Parathyroid adenoma (tissue), 2 donors: ENCODE data around the gene SORD.
"Not testable (repeated sequence)": the region's sequence is repeated elsewhere in the genome, so short reads cannot be mapped to it uniquely, and the experiment has no call there.

Experiments
- H2AFZ ChIP-seq: fragments of 300-600 bp; sonication (generic); one replicate; pipeline ENCODE4 v1.7.0; 2017; ENCODE audit warnings: antibody characterized with exemption, mild to moderate bottlenecking
- H3K27ac ChIP-seq: fragments of 300-600 bp; sonication (generic); one replicate; pipeline ENCODE4 v1.7.0; 2017
- H3K27me3 ChIP-seq: fragments of 300-600 bp; sonication (generic); one replicate; pipeline ENCODE4 v1.7.0; 2017; ENCODE audit warnings: low read length; ENCODE audit not compliant: control insufficient read depth, insufficient read depth
- H3K36me3 ChIP-seq: fragments of 300-600 bp; sonication (generic); one replicate; pipeline ENCODE4 v1.7.0; 2017; ENCODE audit warnings: low read length; ENCODE audit not compliant: control insufficient read depth, insufficient read depth
- H3K4me1 ChIP-seq: fragments of 300-600 bp; sonication (generic); one replicate; pipeline ENCODE4 v1.7.0; 2017; ENCODE audit warnings: control low read depth
- H3K4me2 ChIP-seq: fragments of 300-600 bp; sonication (generic); one replicate; pipeline ENCODE4 v1.7.0; 2017; ENCODE audit warnings: low read length
- H3K4me3 ChIP-seq: fragments of 300-600 bp; sonication (generic); one replicate; pipeline ENCODE4 v1.7.0; 2017; ENCODE audit warnings: low read depth, low read length
- H3K79me2 ChIP-seq: fragments of 300-600 bp; sonication (generic); one replicate; pipeline ENCODE4 v1.7.0; 2017; ENCODE audit warnings: control low read depth
- H3K9ac ChIP-seq: fragments of 300-600 bp; sonication (generic); one replicate; pipeline ENCODE4 v1.7.0; 2017; ENCODE audit warnings: mild to moderate bottlenecking
- H3K9me3 ChIP-seq: fragments of 300-600 bp; sonication (generic); one replicate; pipeline ENCODE4 v1.7.0; 2017; ENCODE audit warnings: low read length; ENCODE audit not compliant: control insufficient read depth
- CTCF ChIP-seq: fragments of 300-600 bp; sonication (generic); IDR thresholded peaks from one replicate; pipeline ENCODE4 v1.7.0; 2017; ENCODE audit warnings: antibody characterized with exemption, mild to moderate bottlenecking
- donor health status: primary hyperparathyroidism.

The SORD gene

GRCh38 chr15:44997632-44998031 is 25.4 kb upstream of the SORD start:
- H3K9ac ChIP-seq, H3K9me3 ChIP-seq, H3K27ac ChIP-seq, H3K4me3 ChIP-seq, H3K27me3 ChIP-seq, H3K79me2 ChIP-seq, H2AFZ ChIP-seq, H3K36me3 ChIP-seq, H3K4me2 ChIP-seq, H3K4me1 ChIP-seq: not testable (repeated sequence)

GRCh38 chr15:44999105-44999504 is 23.9 kb upstream of the SORD start:
- TF ChIP-seq CTCF: no peak

GRCh38 chr15:45001180-45001579 is 21.8 kb upstream of the SORD start:
- H3K9me3 ChIP-seq, H2AFZ ChIP-seq: not testable (repeated sequence)

More at GRCh38 chr15:44999105-44999504, 23.9 kb upstream of the SORD start:
- Histone ChIP-seq H3K4me3 (no peak overlapping the region), H3K4me2 (no peak overlapping the region), H3K27me3 (no peaks in the 10 kb centered on the region), H3K79me2 (no peaks in the 10 kb centered on the region), H3K27ac (no peak overlapping the region), H2AFZ (no peak overlapping the region), H3K9ac (no peak overlapping the region), H3K36me3 (no peaks in the 10 kb centered on the region), H3K4me1 (no peaks in the 10 kb centered on the region), H3K9me3 (no peaks in the 10 kb centered on the region)

GRCh38 chr15:45003731-45004410 is 19.1 kb upstream of the SORD start:
- H3K27ac ChIP-seq: not testable (repeated sequence)

More at GRCh38 chr15:45001180-45001579, 21.8 kb upstream of the SORD start:
- not testable (repeated sequence) for H3K79me2 ChIP-seq, H3K27ac ChIP-seq, H3K27me3 ChIP-seq, H3K36me3 ChIP-seq, H3K4me1 ChIP-seq, H3K9ac ChIP-seq, H3K4me2 ChIP-seq, H3K4me3 ChIP-seq

DNA sequence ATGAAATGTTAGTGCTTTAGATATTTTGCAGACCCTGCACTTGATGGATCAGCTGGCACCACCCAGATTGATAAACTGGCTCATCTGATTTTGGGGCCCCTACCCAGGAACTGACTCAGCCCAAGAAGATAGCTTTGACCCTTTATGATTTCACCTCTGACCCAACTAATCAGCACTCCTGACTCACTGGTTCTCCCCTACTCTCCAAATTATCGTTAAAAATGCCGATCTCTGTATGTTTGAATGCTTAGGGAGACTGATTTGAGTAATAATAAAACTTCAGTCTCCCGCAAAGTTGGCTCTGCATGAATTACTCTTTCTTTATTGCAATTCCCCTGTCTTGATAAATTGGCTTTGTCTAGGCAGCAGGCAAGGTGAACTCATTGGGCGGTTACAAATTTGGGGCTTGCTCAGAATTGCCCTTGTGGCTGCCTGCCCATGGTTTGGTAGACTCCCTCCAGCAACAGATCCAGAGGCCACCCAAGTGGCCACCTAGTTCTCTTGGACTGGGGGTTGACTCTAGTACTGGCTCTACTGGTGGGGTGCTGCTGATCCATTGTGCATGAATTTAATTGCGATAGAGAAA is 18.3 kb upstream of the SORD start:
- not testable (repeated sequence) for H3K79me2 ChIP-seq, H3K9me3 ChIP-seq

More at GRCh38 chr15:45003731-45004410, 19.1 kb upstream of the SORD start:
- not testable (repeated sequence) for H3K4me1 ChIP-seq, H3K9me3 ChIP-seq, H3K79me2 ChIP-seq, H3K4me3 ChIP-seq, H3K4me2 ChIP-seq, H3K9ac ChIP-seq, H3K27me3 ChIP-seq, H2AFZ ChIP-seq, H3K36me3 ChIP-seq

GRCh38 chr15:45009046-45009445 is 13.9 kb upstream of the SORD start:
- Histone ChIP-seq H3K9me3 (no peaks in the 10 kb centered on the region), H3K4me1 (no peaks in the 10 kb centered on the region), H3K79me2 (no peaks in the 10 kb centered on the region), H3K9ac (no peak overlapping the region), H3K4me2 (no peak overlapping the region), H3K4me3 (no peak overlapping the region), H2AFZ (no peak overlapping the region), H3K27me3 (no peaks in the 10 kb centered on the region), H3K27ac (no peak overlapping the region), H3K36me3 (no peaks in the 10 kb centered on the region)
- TF ChIP-seq CTCF: no peak

More for the DNA sequence above, 18.3 kb upstream of the SORD start:
- H2AFZ ChIP-seq, H3K9ac ChIP-seq, H3K4me3 ChIP-seq, H3K27me3 ChIP-seq, H3K4me1 ChIP-seq, H3K36me3 ChIP-seq, H3K27ac ChIP-seq, H3K4me2 ChIP-seq: not testable (repeated sequence)

- H3K36me3 ChIP-seq, H2AFZ ChIP-seq, H3K4me1 ChIP-seq, H3K9me3 ChIP-seq, H3K79me2 ChIP-seq, H3K27ac ChIP-seq, H3K27me3 ChIP-seq, H3K9ac ChIP-seq, H3K4me3 ChIP-seq, H3K4me2 ChIP-seq: not testable (repeated sequence)
Measured at GRCh38 chr15:45015114-45015513, 7.9 kb upstream of the SORD start.

DNA sequence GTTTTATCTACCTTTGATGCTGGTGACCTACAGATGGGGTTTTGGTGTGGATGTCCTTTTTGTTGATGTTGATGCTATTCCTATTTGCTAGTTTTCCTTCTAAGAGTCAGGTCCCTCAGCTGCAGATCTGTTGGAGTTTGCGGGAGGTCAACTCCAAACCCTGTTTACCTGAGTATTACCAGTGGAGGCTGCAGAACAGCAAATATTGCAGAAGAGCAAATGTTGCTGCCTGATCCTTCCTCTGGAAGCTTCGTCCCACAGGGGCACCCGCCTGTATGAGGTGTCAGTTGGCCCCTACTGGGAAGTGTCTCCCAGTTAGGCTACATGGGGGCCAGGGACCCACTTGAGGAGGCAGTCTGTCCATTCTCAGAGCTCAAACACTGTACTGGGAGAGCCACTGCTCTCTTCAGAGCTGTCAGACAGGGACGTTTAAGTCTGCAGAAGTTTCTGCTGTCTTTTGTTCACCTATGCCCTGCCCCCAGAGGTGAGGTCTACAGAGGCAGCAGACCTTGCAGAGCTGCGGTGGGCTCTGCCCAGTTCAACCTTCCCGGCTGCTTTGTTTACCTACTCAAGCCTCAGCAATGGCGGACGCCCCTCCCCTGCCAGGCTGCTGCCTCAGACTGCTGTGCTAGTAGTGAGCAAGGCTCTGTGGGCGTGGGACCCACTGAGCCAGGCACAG is 2.6 kb upstream of the SORD start:
- H3K9ac ChIP-seq, H3K9me3 ChIP-seq, H3K4me2 ChIP-seq, H3K4me3 ChIP-seq, H3K4me1 ChIP-seq, H2AFZ ChIP-seq, H3K36me3 ChIP-seq, H3K27me3 ChIP-seq, H3K27ac ChIP-seq, H3K79me2 ChIP-seq: not testable (repeated sequence)

DNA sequence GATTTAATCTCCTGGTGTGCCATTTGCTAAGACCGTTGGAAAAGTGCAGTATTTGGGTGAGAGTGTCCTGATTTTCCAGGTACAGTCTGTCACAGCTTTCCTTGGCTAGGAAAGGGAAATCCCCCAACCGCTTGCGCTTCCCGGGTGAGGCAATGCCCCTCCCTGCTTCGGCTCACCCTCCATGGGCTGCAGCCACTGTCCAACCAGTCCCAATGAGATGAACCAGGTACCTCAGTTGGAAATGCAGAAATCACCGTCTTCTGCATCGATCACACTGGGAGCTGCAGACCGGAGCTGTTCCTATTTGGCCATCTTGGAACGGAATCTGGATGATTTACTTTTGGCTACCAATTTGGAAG is 2.1 kb upstream of the SORD start:
- H3K9ac ChIP-seq, H3K36me3 ChIP-seq, H3K79me2 ChIP-seq, H3K27ac ChIP-seq, H3K4me3 ChIP-seq, H3K9me3 ChIP-seq, H2AFZ ChIP-seq, H3K4me1 ChIP-seq, H3K27me3 ChIP-seq, H3K4me2 ChIP-seq: not testable (repeated sequence)
